ENCODE results near the gene AIMP2.
"Not testable (repeated sequence)": the region's sequence is repeated elsewhere in the genome, so short reads cannot be mapped to it uniquely, and the experiment has no call there.

AIMP2 gene

DNA sequence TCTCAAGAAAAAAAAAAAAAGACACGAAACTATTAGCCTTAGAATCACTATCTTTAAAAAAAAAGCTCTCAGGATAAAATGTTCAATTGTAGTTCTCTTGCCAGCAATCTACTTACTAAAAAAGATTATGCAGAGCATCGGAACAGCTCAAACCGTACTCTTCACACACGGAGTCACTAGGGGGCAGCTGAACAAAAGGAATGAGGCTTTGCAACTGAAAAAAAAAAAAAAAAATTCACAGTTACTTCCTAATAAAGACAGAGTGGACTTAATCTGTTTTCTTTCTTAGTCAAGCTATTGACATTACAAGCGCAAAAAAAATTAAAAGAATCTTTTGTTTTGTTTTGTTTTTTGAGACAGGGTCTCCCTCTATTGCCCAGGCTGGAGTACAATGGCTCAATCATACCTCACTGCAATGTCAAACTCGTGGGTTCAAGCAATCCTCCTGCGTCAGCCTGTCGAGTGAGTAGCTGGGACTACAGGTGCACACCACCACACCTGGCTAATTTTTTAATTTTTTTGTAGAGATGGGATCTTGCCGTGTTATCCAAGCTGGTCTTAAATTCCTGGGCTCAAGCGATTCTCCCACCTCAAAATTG is 11.8 kb upstream of the AIMP2 start:
- H3K4me3 ChIP-seq (ENCODE audit: low read length): no peak overlapping the region
- H3K27me3 ChIP-seq (ENCODE audit: low read depth, low read length): no peaks in the 10 kb centered on the region
- peaks cover 10% of the 10 kb centered on the region for H3K36me3 ChIP-seq (replicated peaks; ENCODE audit: low read depth, low read length)
- no peaks in the 10 kb centered on the region for H3K79me2 ChIP-seq (ENCODE audit: low read length)
- no peak overlapping the region for H3K27ac ChIP-seq (ENCODE audit: low read length)
- no peaks in the 10 kb centered on the region for H4K20me1 ChIP-seq (ENCODE audit: insufficient read depth, low read length)
- H3K4me1 ChIP-seq (ENCODE audit: low read length): no peaks in the 10 kb centered on the region
- H2AFZ ChIP-seq (ENCODE audit: low read depth, low read length): no peak overlapping the region
- H3K9ac ChIP-seq (ENCODE audit: low read length): no peak overlapping the region
- H3K4me2 ChIP-seq (ENCODE audit: low read length): no peak overlapping the region
- H3K9me3 ChIP-seq (ENCODE audit: insufficient read depth, low read length): no peaks in the 10 kb centered on the region
- TF ChIP-seq, protein P1, sequence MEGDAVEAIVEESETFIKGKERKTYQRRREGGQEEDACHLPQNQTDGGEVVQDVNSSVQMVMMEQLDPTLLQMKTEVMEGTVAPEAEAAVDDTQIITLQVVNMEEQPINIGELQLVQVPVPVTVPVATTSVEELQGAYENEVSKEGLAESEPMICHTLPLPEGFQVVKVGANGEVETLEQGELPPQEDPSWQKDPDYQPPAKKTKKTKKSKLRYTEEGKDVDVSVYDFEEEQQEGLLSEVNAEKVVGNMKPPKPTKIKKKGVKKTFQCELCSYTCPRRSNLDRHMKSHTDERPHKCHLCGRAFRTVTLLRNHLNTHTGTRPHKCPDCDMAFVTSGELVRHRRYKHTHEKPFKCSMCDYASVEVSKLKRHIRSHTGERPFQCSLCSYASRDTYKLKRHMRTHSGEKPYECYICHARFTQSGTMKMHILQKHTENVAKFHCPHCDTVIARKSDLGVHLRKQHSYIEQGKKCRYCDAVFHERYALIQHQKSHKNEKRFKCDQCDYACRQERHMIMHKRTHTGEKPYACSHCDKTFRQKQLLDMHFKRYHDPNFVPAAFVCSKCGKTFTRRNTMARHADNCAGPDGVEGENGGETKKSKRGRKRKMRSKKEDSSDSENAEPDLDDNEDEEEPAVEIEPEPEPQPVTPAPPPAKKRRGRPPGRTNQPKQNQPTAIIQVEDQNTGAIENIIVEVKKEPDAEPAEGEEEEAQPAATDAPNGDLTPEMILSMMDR (IDR thresholded peaks at IDR 0.05; ENCODE audit: low read depth, low read length): peak; percentile 43
- TF ChIP-seq EZH2phosphoT487 (IDR thresholded peaks at IDR 0.05; ENCODE audit: low read depth): no peak

DNA sequence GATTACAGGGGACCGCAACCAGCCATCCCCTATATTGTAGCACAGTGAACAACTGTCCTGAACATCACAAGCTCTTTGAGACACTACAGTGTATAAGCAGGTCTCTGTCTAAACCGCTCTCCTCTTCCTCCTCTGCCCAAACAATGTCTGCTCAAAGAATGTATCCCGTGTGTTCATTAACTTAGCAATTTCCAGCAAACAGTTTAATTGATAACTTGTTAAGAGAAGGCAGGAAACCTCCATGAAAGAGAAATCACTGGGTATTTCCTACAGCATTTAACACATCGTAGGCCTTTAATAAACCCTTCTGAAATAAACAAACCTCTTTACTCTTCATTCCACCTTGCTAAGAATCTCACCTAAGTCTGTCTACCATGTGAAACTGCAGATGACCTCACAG is 1.7 kb upstream of the AIMP2 start:
- Histone ChIP-seq H3K36me3 (replicated peaks; ENCODE audit: low read depth, low read length) (no peaks in the 10 kb centered on the region), H3K27me3 (ENCODE audit: low read depth, low read length) (no peaks in the 10 kb centered on the region), H3K9me3 (ENCODE audit: insufficient read depth, low read length) (no peaks in the 10 kb centered on the region), H3K27ac (ENCODE audit: low read length) (no peak overlapping the region), H3K4me2 (ENCODE audit: low read length) (peak overlapping the region; percentile 69), H4K20me1 (ENCODE audit: insufficient read depth, low read length) (no peaks in the 10 kb centered on the region), H3K4me1 (ENCODE audit: low read length) (peaks cover 8% of the 10 kb centered on the region), H2AFZ (ENCODE audit: low read depth, low read length) (no peak overlapping the region), H3K9ac (ENCODE audit: low read length) (no peak overlapping the region), H3K4me3 (ENCODE audit: low read length) (peak overlapping the region; percentile 98), H3K79me2 (ENCODE audit: low read length) (peaks cover 50% of the 10 kb centered on the region)
- TF ChIP-seq EZH2phosphoT487 (IDR thresholded peaks at IDR 0.05; ENCODE audit: low read depth): no peak
- TF ChIP-seq, protein P1 (IDR thresholded peaks at IDR 0.05; ENCODE audit: low read depth, low read length): no peak

DNA sequence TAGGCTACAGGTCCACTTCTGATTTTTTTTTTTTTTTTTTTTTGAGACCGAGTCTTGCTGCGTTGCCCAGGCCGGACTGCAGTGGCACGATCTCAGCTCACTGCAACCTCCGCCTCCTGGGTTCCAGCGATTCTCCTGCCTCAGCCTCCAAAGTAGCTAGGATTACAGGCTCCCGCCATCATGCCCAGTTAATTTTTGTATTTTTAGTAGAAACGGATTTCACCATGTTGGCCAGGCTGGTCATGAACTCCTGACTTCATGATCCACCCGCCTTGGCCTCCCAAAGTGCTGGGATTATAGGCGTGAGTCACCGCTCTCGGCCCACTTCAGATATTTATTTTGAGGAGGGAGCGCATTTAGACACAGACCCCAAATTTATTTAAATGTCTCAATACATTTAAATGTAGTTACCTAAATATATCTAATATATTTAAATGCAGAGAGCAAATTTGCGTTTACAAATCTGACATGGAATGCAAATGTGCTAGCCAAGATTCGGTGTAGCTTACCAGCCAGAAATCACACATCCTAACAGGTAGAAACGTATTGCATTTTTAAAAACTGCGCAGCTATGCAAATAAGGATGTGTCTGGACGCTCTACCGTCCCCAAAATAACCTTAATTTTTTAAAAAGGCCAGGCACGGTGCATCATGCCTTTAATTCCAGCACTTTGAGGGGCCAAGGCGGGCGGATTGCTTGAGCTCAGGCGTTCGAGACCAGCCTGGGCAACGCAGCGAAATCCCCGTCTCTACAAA is 1.1 kb upstream of the AIMP2 start:
- H3K27me3 ChIP-seq (ENCODE audit: low read depth, low read length); H3K27ac ChIP-seq (ENCODE audit: low read length); H2AFZ ChIP-seq (ENCODE audit: low read depth, low read length); H3K36me3 ChIP-seq (replicated peaks; ENCODE audit: low read depth, low read length); H3K9me3 ChIP-seq (ENCODE audit: insufficient read depth, low read length); H4K20me1 ChIP-seq (ENCODE audit: insufficient read depth, low read length); H3K4me1 ChIP-seq (ENCODE audit: low read length): not testable (repeated sequence)
- Histone ChIP-seq H3K4me2 (ENCODE audit: low read length) (peak overlapping the region; percentile 69), H3K9ac (ENCODE audit: low read length) (peak overlapping the region; percentile 92), H3K4me3 (ENCODE audit: low read length) (peak overlapping the region; percentile 98), H3K79me2 (ENCODE audit: low read length) (peaks cover 56% of the 10 kb centered on the region)

- peaks cover 65% of the 10 kb centered on the region for H3K79me2 ChIP-seq (ENCODE audit: low read length)
- not testable (repeated sequence) for H2AFZ ChIP-seq (ENCODE audit: low read depth, low read length); H3K36me3 ChIP-seq (replicated peaks; ENCODE audit: low read depth, low read length); H4K20me1 ChIP-seq (ENCODE audit: insufficient read depth, low read length); H3K4me1 ChIP-seq (ENCODE audit: low read length); H3K27me3 ChIP-seq (ENCODE audit: low read depth, low read length); H3K9me3 ChIP-seq (ENCODE audit: insufficient read depth, low read length); H3K27ac ChIP-seq (ENCODE audit: low read length)
- H3K4me2 ChIP-seq (ENCODE audit: low read length): peak overlapping the region; percentile 60
- H3K9ac ChIP-seq (ENCODE audit: low read length): peak overlapping the region; percentile 47; the same call in 1 of the 2 replicates
- peak overlapping the region; percentile 98 for H3K4me3 ChIP-seq (ENCODE audit: low read length)
Observed at GRCh38 chr7:6010370-6010769, 1.3 kb downstream of the AIMP2 start.

GRCh38 chr7:6011541-6011940 is 2.5 kb downstream of the AIMP2 start:
- Histone ChIP-seq H3K27ac (ENCODE audit: low read length) (no peak overlapping the region), H4K20me1 (ENCODE audit: insufficient read depth, low read length) (no peaks in the 10 kb centered on the region), H3K79me2 (ENCODE audit: low read length) (peaks cover 65% of the 10 kb centered on the region), H3K9me3 (ENCODE audit: insufficient read depth, low read length) (no peaks in the 10 kb centered on the region), H3K4me2 (ENCODE audit: low read length) (no peak overlapping the region), H3K4me3 (ENCODE audit: low read length) (no peak overlapping the region), H2AFZ (ENCODE audit: low read depth, low read length) (no peak overlapping the region), H3K27me3 (ENCODE audit: low read depth, low read length) (no peaks in the 10 kb centered on the region), H3K36me3 (replicated peaks; ENCODE audit: low read depth, low read length) (peaks cover 11% of the 10 kb centered on the region), H3K4me1 (ENCODE audit: low read length) (peaks cover 11% of the 10 kb centered on the region), H3K9ac (ENCODE audit: low read length) (no peak overlapping the region)
- TF ChIP-seq EZH2phosphoT487 (IDR thresholded peaks at IDR 0.05; ENCODE audit: low read depth): no peak
- TF ChIP-seq, protein P1 (IDR thresholded peaks at IDR 0.05; ENCODE audit: low read depth, low read length): no peak

All from OCI-LY3 (cell line).